Neuron (in vitro differentiated cells): ENCODE data around the gene PAQR4.
A peak's percentile ranks its signal among the peaks of the same experiment; 100 is the strongest.

ENCODE experiments used
- H2AFZ ChIP-seq: one replicate; pipeline ENCODE4 v1.6.1; 2013; ENCODE audit warnings: low read depth, mild to moderate bottlenecking, inconsistent platforms, low read length, moderate library complexity
- H3K27me3 ChIP-seq: one replicate; pipeline ENCODE4 v1.6.1; 2013; ENCODE audit warnings: low read length; ENCODE audit not compliant: insufficient read depth
- H3K36me3 ChIP-seq: one replicate; pipeline ENCODE4 v1.6.1; 2013; ENCODE audit warnings: low read length; ENCODE audit not compliant: insufficient read depth
- H3K4me1 ChIP-seq: one replicate; pipeline ENCODE4 v1.6.1; 2013; ENCODE audit warnings: low read length; ENCODE audit not compliant: insufficient read depth
- H3K4me3 ChIP-seq: 2 replicates; pipeline ENCODE4 v1.5.1; 2013; ENCODE audit warnings: mild to moderate bottlenecking, low read length, moderate library complexity
- H3K9me3 ChIP-seq: one replicate; pipeline ENCODE4 v1.6.1; 2013; ENCODE audit warnings: low read length

PAQR4 gene

GRCh38 chr16:2950773-2951172, 18.4 kb upstream of the PAQR4 start:
- no peaks in the 10 kb centered on the region for H3K27me3 ChIP-seq
- H3K4me3 ChIP-seq, result no peak overlapping the region
- H3K9me3 ChIP-seq, result no peaks in the 10 kb centered on the region
- peaks cover 15% of the 10 kb centered on the region for H3K36me3 ChIP-seq
- no peak overlapping the region for H2AFZ ChIP-seq
- H3K4me1 ChIP-seq, result no peaks in the 10 kb centered on the region

GRCh38 chr16:2952679-2953078, 16.5 kb upstream of the PAQR4 start:
- Histone ChIP-seq H3K4me1 (no peaks in the 10 kb centered on the region), H2AFZ (no peak overlapping the region), H3K9me3 (no peaks in the 10 kb centered on the region), H3K4me3 (no peak overlapping the region), H3K27me3 (no peaks in the 10 kb centered on the region), H3K36me3 (peaks cover 12% of the 10 kb centered on the region)

- H2AFZ ChIP-seq, result no peak overlapping the region
- no peak overlapping the region for H3K4me3 ChIP-seq
- H3K9me3 ChIP-seq, result no peaks in the 10 kb centered on the region
- H3K4me1 ChIP-seq, result no peaks in the 10 kb centered on the region
- H3K36me3 ChIP-seq, result peaks cover 6% of the 10 kb centered on the region
- H3K27me3 ChIP-seq, result no peaks in the 10 kb centered on the region
Observed at GRCh38 chr16:2953706-2954627, 15.2 kb upstream of the PAQR4 start.

GRCh38 chr16:2954656-2955381, 14.3 kb upstream of the PAQR4 start:
- no peaks in the 10 kb centered on the region for H3K4me1 ChIP-seq
- no peaks in the 10 kb centered on the region for H3K9me3 ChIP-seq
- no peak overlapping the region for H3K4me3 ChIP-seq
- no peak overlapping the region for H2AFZ ChIP-seq
- H3K27me3 ChIP-seq, result no peaks in the 10 kb centered on the region
- no peaks in the 10 kb centered on the region for H3K36me3 ChIP-seq

GRCh38 chr16:2955438-2955778, 13.7 kb upstream of the PAQR4 start:
- no peaks in the 10 kb centered on the region for H3K9me3 ChIP-seq
- no peak overlapping the region for H2AFZ ChIP-seq
- H3K4me1 ChIP-seq, result no peaks in the 10 kb centered on the region
- no peaks in the 10 kb centered on the region for H3K27me3 ChIP-seq
- H3K4me3 ChIP-seq, result no peak overlapping the region
- H3K36me3 ChIP-seq, result no peaks in the 10 kb centered on the region

- Histone ChIP-seq H3K4me3 (no peak overlapping the region), H3K36me3 (no peaks in the 10 kb centered on the region), H3K27me3 (no peaks in the 10 kb centered on the region), H2AFZ (no peak overlapping the region), H3K9me3 (no peaks in the 10 kb centered on the region), H3K4me1 (no peaks in the 10 kb centered on the region)
Observed at GRCh38 chr16:2955779-2956578, 13.2 kb upstream of the PAQR4 start.

- no peaks in the 10 kb centered on the region for H3K4me1 ChIP-seq
- H3K36me3 ChIP-seq, result no peaks in the 10 kb centered on the region
- H3K9me3 ChIP-seq, result no peaks in the 10 kb centered on the region
- H3K27me3 ChIP-seq, result no peaks in the 10 kb centered on the region
- no peak overlapping the region for H2AFZ ChIP-seq
- H3K4me3 ChIP-seq, result no peak overlapping the region
Observed at GRCh38 chr16:2956579-2956956, 12.6 kb upstream of the PAQR4 start.

GRCh38 chr16:2959206-2959605, 9.9 kb upstream of the PAQR4 start:
- no peak overlapping the region for H2AFZ ChIP-seq
- H3K9me3 ChIP-seq, result no peaks in the 10 kb centered on the region
- peaks cover 11% of the 10 kb centered on the region for H3K27me3 ChIP-seq
- no peaks in the 10 kb centered on the region for H3K36me3 ChIP-seq
- H3K4me3 ChIP-seq, result no peak overlapping the region
- peaks cover 8% of the 10 kb centered on the region for H3K4me1 ChIP-seq

GRCh38 chr16:2960183-2961010, 8.8 kb upstream of the PAQR4 start:
- Histone ChIP-seq H3K4me1 (peaks cover 15% of the 10 kb centered on the region), H3K9me3 (no peaks in the 10 kb centered on the region), H3K4me3 (no peak overlapping the region), H2AFZ (no peak overlapping the region), H3K36me3 (no peaks in the 10 kb centered on the region), H3K27me3 (peaks cover 14% of the 10 kb centered on the region)

- no peak overlapping the region for H2AFZ ChIP-seq
- peaks cover 14% of the 10 kb centered on the region for H3K27me3 ChIP-seq
- no peak overlapping the region for H3K4me3 ChIP-seq
Observed at GRCh38 chr16:2962334-2963073, 6.6 kb upstream of the PAQR4 start.

GRCh38 chr16:2963074-2963722, 6.0 kb upstream of the PAQR4 start:
- H3K36me3 ChIP-seq, result no peaks in the 10 kb centered on the region
- H3K27me3 ChIP-seq, result peaks cover 14% of the 10 kb centered on the region
- peak overlapping the region; percentile 43 for H3K4me3 ChIP-seq
- H3K9me3 ChIP-seq, result no peaks in the 10 kb centered on the region
- H2AFZ ChIP-seq, result peak overlapping the region; percentile 76
- peaks cover 15% of the 10 kb centered on the region for H3K4me1 ChIP-seq

More at GRCh38 chr16:2962334-2963073, 6.6 kb upstream of the PAQR4 start:
- H3K9me3 ChIP-seq, result no peaks in the 10 kb centered on the region
- H3K36me3 ChIP-seq, result no peaks in the 10 kb centered on the region
- H3K4me1 ChIP-seq, result peaks cover 15% of the 10 kb centered on the region
